ENCODE data around the gene RNLS. TPM values are rescaled to one million over a fixed set of nuclear protein-coding genes. Genes with fewer than 3 reads are reported as not detected.

The RNLS gene
- total RNA-seq, 3 donors from 2014 or later (not counting 1 experiment from before 2014, with no cell fraction given), result 4.0 to 6.8 (median 4.4) TPM

DNA sequence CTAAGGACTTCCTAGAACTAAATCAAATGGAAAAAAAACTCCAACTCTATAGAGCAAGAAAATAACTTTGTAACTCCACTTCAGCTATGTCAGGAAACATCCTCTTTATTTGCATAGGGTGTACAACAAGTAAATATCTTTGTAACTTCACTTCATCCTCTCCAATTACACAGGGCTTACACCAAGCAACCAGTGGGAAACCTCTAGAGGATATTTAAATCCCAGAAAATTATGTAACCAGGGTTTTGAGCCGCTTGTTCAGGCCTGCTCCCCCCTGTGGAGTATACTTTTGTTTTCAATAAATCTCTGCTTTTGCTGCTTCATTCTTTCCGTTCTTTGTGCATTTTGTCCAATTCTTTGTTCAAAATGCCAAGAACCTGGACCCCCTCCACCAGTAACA, 25.7 kb upstream of the RNLS start:
- H3K36me3 Mint-ChIP-seq, result no peaks in the 10 kb centered on the region
- TF ChIP-seq, protein P1, sequence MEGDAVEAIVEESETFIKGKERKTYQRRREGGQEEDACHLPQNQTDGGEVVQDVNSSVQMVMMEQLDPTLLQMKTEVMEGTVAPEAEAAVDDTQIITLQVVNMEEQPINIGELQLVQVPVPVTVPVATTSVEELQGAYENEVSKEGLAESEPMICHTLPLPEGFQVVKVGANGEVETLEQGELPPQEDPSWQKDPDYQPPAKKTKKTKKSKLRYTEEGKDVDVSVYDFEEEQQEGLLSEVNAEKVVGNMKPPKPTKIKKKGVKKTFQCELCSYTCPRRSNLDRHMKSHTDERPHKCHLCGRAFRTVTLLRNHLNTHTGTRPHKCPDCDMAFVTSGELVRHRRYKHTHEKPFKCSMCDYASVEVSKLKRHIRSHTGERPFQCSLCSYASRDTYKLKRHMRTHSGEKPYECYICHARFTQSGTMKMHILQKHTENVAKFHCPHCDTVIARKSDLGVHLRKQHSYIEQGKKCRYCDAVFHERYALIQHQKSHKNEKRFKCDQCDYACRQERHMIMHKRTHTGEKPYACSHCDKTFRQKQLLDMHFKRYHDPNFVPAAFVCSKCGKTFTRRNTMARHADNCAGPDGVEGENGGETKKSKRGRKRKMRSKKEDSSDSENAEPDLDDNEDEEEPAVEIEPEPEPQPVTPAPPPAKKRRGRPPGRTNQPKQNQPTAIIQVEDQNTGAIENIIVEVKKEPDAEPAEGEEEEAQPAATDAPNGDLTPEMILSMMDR (IDR thresholded peaks at IDR 0.05), result no peak
- Histone ChIP-seq H3K27me3 (ENCODE audit: control insufficient read depth, insufficient read depth, low read length) (no peaks in the 10 kb centered on the region), H3K36me3 (ENCODE audit: control insufficient read depth, insufficient read depth, low read length) (no peaks in the 10 kb centered on the region), H3K9me3 (ENCODE audit: control insufficient read depth, insufficient read depth, low read length) (no peaks in the 10 kb centered on the region), H3K27ac (ENCODE audit: low read length) (no peak overlapping the region), H3K4me1 (ENCODE audit: control insufficient read depth, insufficient read depth, low read length) (no peaks in the 10 kb centered on the region), H3K4me3 (ENCODE audit: low read length) (no peak overlapping the region)
- intact Hi-C loops (cut with micrococcal nuclease), result no loop called here
- 85% methylated on average over 2 of the region's 2 CpGs for WGBS (ENCODE audit: insufficient coverage)
- no peaks in the 10 kb centered on the region for H3K9me3 Mint-ChIP-seq
- no peaks in the 10 kb centered on the region for H3K4me1 Mint-ChIP-seq
- ATAC-seq (no peak), DNase-seq (no peak)
- H3K27me3 Mint-ChIP-seq (ENCODE audit: low read depth in 2 of 2), result peaks cover 11 to 14% of the 10 kb centered on the region in 2 donors
- no peak overlapping the region for H3K4me3 Mint-ChIP-seq
- no peak overlapping the region for H3K27ac Mint-ChIP-seq

DNA sequence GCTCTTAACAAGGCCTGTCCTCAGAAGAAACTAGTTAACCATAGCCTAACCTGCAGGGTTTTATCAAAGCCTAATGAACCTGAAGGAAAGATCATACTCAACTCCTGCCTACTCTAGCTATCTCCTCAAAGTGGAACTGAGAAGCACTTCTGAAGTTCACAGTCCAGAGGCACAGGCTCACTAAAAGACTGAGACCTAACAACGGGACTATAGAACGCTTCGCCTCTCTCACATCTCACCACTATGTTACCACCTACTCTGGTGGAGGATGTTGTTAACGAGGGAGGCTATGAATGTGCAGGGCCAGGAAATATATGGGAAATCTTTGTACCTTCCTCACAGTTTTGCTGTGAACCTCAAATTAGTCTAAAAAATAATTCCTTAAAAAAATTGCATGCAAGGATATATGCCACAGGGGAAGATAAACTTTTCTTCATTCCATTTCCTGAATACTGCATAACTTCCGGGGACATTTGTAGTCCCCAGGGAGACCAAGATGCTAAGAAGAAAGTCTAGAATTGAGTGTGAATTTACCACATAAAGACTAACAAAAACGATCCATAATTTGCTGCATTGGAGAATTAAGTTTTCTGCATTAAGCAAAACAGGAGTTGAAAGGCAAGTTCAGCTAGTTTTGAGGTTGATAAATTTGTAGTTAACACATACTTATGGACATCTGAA, 25.1 kb upstream of the RNLS start:
- peaks cover 11 to 14% of the 10 kb centered on the region in 2 donors for H3K27me3 Mint-ChIP-seq (ENCODE audit: low read depth in 2 of 2)
- H3K4me1 Mint-ChIP-seq, result no peaks in the 10 kb centered on the region
- Histone ChIP-seq H3K9me3 (ENCODE audit: control insufficient read depth, insufficient read depth, low read length) (no peaks in the 10 kb centered on the region), H3K27ac (ENCODE audit: low read length) (no peak overlapping the region), H3K4me1 (ENCODE audit: control insufficient read depth, insufficient read depth, low read length) (no peaks in the 10 kb centered on the region), H3K27me3 (ENCODE audit: control insufficient read depth, insufficient read depth, low read length) (no peaks in the 10 kb centered on the region), H3K4me3 (ENCODE audit: low read length) (no peak overlapping the region), H3K36me3 (ENCODE audit: control insufficient read depth, insufficient read depth, low read length) (no peaks in the 10 kb centered on the region)
- ATAC-seq, result no peak
- no peaks in the 10 kb centered on the region for H3K9me3 Mint-ChIP-seq
- no peak for DNase-seq
- TF ChIP-seq, protein P1 (IDR thresholded peaks at IDR 0.05), result no peak
- no peak overlapping the region for H3K27ac Mint-ChIP-seq
- H3K4me3 Mint-ChIP-seq, result no peak overlapping the region
- intact Hi-C loops (cut with micrococcal nuclease), result no loop called here
- whole genome bisulfite sequencing (ENCODE audit: insufficient coverage), result 100% methylated on average over 1 of the region's 6 CpGs
- no peaks in the 10 kb centered on the region for H3K36me3 Mint-ChIP-seq

DNA sequence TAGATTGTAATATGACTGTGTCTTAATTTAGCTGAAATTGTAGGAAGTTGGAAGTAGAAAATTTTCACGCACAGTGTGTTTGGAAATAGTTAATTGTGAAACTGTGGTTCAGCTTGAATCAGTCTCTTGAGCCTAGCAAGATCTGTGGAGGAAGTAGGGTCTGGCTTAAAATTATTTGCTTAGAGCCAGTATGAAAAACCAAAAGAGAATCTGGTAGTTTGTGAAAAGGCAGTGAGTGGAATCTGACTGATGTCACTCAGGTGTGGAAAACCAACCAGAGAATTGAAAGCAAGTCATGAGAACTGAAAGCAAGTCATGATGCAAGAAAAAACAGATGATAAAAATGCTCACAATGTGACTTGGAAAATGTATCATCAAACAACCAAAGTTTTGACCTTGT, 14.9 kb upstream of the RNLS start:
- Mint-ChIP-seq H3K27ac (no peak overlapping the region), H3K36me3 (no peaks in the 10 kb centered on the region), H3K27me3 (ENCODE audit: low read depth in 2 of 2) (peaks cover 4 to 7% of the 10 kb centered on the region in 2 donors), H3K4me3 (no peak overlapping the region), H3K4me1 (no peaks in the 10 kb centered on the region), H3K9me3 (no peaks in the 10 kb centered on the region)
- TF ChIP-seq, protein P1 (IDR thresholded peaks at IDR 0.05), result no peak
- intact Hi-C loops (cut with micrococcal nuclease), result no loop called here
- H3K9me3 ChIP-seq (ENCODE audit: control insufficient read depth, insufficient read depth, low read length), result peaks cover 2% of the 10 kb centered on the region
- no peak for DNase-seq
- no peaks in the 10 kb centered on the region for H3K36me3 ChIP-seq (ENCODE audit: control insufficient read depth, insufficient read depth, low read length)
- H3K27ac ChIP-seq (ENCODE audit: low read length), result no peak overlapping the region
- no peak overlapping the region for H3K4me3 ChIP-seq (ENCODE audit: low read length)
- no peak for ATAC-seq
- H3K4me1 ChIP-seq (ENCODE audit: control insufficient read depth, insufficient read depth, low read length), result no peaks in the 10 kb centered on the region
- H3K27me3 ChIP-seq (ENCODE audit: control insufficient read depth, insufficient read depth, low read length), result no peaks in the 10 kb centered on the region
- WGBS (ENCODE audit: insufficient coverage), result 44% methylated on average over 1 of the region's 1 CpG

DNA sequence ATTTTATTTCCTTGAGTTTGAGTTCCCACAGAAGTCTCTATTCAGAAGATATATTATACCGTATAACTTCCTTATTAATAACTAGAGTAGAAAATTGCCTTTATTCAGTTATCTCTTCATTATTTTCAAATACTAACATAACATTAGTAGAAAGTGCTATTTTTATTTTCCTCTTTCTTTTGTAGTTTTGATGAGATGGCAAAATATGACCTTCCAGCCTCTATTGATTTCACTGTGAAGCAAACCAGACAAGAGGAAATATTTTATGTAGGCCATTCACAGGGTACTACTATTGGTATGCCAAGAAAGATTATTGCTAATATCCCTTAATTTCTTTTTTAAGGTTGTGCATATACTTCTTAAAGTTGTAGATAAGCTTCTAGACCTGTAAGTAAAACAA, 11.4 kb upstream of the RNLS start:
- Histone ChIP-seq H3K4me1 (ENCODE audit: control insufficient read depth, insufficient read depth, low read length) (no peaks in the 10 kb centered on the region), H3K9me3 (ENCODE audit: control insufficient read depth, insufficient read depth, low read length) (no peaks in the 10 kb centered on the region), H3K4me3 (ENCODE audit: low read length) (no peak overlapping the region), H3K27ac (ENCODE audit: low read length) (no peak overlapping the region), H3K36me3 (ENCODE audit: control insufficient read depth, insufficient read depth, low read length) (no peaks in the 10 kb centered on the region), H3K27me3 (ENCODE audit: control insufficient read depth, insufficient read depth, low read length) (peaks cover 2% of the 10 kb centered on the region)
- no peak overlapping the region for H3K4me3 Mint-ChIP-seq
- DNase-seq, result no peak
- H3K36me3 Mint-ChIP-seq, result no peaks in the 10 kb centered on the region
- H3K4me1 Mint-ChIP-seq, result no peaks in the 10 kb centered on the region
- WGBS (ENCODE audit: insufficient coverage), result no CpG with 5 or more reads among the region's 1 CpG
- peaks cover 4 to 7% of the 10 kb centered on the region in 2 donors for H3K27me3 Mint-ChIP-seq (ENCODE audit: low read depth in 2 of 2)
- no peak for ATAC-seq
- intact Hi-C loops (cut with micrococcal nuclease), result no loop called here
- TF ChIP-seq, protein P1 (IDR thresholded peaks at IDR 0.05), result no peak
- no peaks in the 10 kb centered on the region for H3K9me3 Mint-ChIP-seq
- H3K27ac Mint-ChIP-seq, result no peak overlapping the region
